Neural progenitor cell (in vitro differentiated cells): ENCODE measurements around the gene PCDHGB4. TPM values are rescaled to one million over a fixed set of nuclear protein-coding genes. Genes with fewer than 3 reads are reported as not detected.
"Not testable (repeated sequence)": the region's sequence is repeated elsewhere in the genome, so short reads cannot be mapped to it uniquely, and the experiment has no call there.

Experiments
- DNase-seq: peaks from one replicate; pipeline ENCODE4 v3.0.0-alpha.2; 2016; ENCODE audit warnings: low spot score
- H2AFZ ChIP-seq: fragments of 200-600 bp; sonication (generic); replicated peaks from 2 replicates; pipeline ENCODE4 v1.6.1; 2016; ENCODE audit warnings: antibody characterized with exemption
- H3F3A ChIP-seq: fragments of 200-600 bp; sonication (generic); 2 replicates; pipeline ENCODE4 v1.6.1; 2016; ENCODE audit warnings: antibody characterized with exemption, low read depth
- H3K27ac ChIP-seq: fragments of 200-600 bp; sonication (generic); 2 replicates; pipeline ENCODE4 v1.5.1; 2016; ENCODE audit warnings: mild to moderate bottlenecking
- H3K27me3 ChIP-seq: fragments of 200-600 bp; sonication (generic); 2 replicates; pipeline ENCODE4 v1.6.1; 2016; ENCODE audit warnings: mild to moderate bottlenecking, moderate library complexity
- H3K36me3 ChIP-seq: fragments of 200-600 bp; sonication (generic); 2 replicates; pipeline ENCODE4 v1.5.1; 2016
- H3K4me1 ChIP-seq: fragments of 200-600 bp; sonication (generic); 2 replicates; pipeline ENCODE4 v1.6.1; 2016; ENCODE audit warnings: mixed run types
- H3K4me2 ChIP-seq: fragments of 200-600 bp; sonication (generic); 2 replicates; pipeline ENCODE4 v1.6.1; 2016
- H3K4me3 ChIP-seq: fragments of 200-600 bp; sonication (generic); 2 replicates; pipeline ENCODE4 v1.5.1; 2016
- H3K79me2 ChIP-seq: fragments of 200-600 bp; sonication (generic); 2 replicates; pipeline ENCODE4 v1.6.1; 2016; ENCODE audit warnings: low read depth
- H3K9ac ChIP-seq: fragments of 200-600 bp; sonication (generic); 2 replicates; pipeline ENCODE4 v1.6.1; 2016
- H3K9me3 ChIP-seq: fragments of 200-600 bp; sonication (generic); 2 replicates; pipeline ENCODE4 v1.5.1; 2016; ENCODE audit warnings: low read depth
- H4K20me1 ChIP-seq: fragments of 200-600 bp; sonication (generic); 2 replicates; pipeline ENCODE4 v1.6.1; 2016; ENCODE audit warnings: low read depth
- H3K27ac Mint-ChIP-seq: 3 replicates; pipeline ENCODE4 v1.8.0; 2021; ENCODE audit warnings: mixed read lengths
- H3K27me3 Mint-ChIP-seq: 2 replicates; pipeline ENCODE4 v1.8.0; 2022; ENCODE audit warnings: low read depth, mild to moderate bottlenecking, inconsistent platforms, moderate library complexity, mixed read lengths; ENCODE audit not compliant: insufficient read depth
- H3K36me3 Mint-ChIP-seq: 3 replicates; pipeline ENCODE4 v1.8.0; 2021; ENCODE audit warnings: mixed read lengths
- H3K4me1 Mint-ChIP-seq: 3 replicates; pipeline ENCODE4 v1.8.0; 2021; ENCODE audit warnings: mixed read lengths
- H3K4me3 Mint-ChIP-seq: 3 replicates; pipeline ENCODE4 v1.8.0; 2021; ENCODE audit warnings: mild to moderate bottlenecking, moderate library complexity, mixed read lengths
- H3K9me3 Mint-ChIP-seq: 3 replicates; pipeline ENCODE4 v1.8.0; 2020; ENCODE audit warnings: mixed read lengths
- CTCF ChIP-seq: fragments of 200-600 bp; sonication (generic); IDR thresholded peaks from 2 replicates; pipeline ENCODE4 v1.5.1; 2017; ENCODE audit warnings: antibody characterized with exemption, mild to moderate bottlenecking
- EZH2 ChIP-seq: fragments of 200-600 bp; sonication (generic); IDR thresholded peaks from 2 replicates; pipeline ENCODE4 v1.6.1; 2017; ENCODE audit warnings: antibody characterized with exemption, mild to moderate bottlenecking, moderate library complexity
- EZH2phosphoT487 ChIP-seq: fragments of 200-600 bp; sonication (generic); IDR thresholded peaks from 2 replicates; pipeline ENCODE4 v1.6.1; 2017; ENCODE audit warnings: antibody characterized with exemption
- total RNA-seq: library from RNA; depleted of rRNA; stranded (reverse); fragments of >200 nt; gene quantifications from 2 replicates; pipeline ENCODE4 v1.2.3, GENCODE V29; 2015; ENCODE audit warnings: low replicate concordance

The PCDHGB4 gene
- total RNA-seq, 1 donor from 2014 or later, result 10.4 TPM

GRCh38 chr5:141412854-141413539 lies 25.5 kb downstream of the PCDHGB4 start, which contains the start of gene PCDHGA10:
Gene PCDHGA10, plus strand, starts transcription at chr5:141412987. Its CDS starts 189 bp downstream, at chr5:141413176.
- Mint-ChIP-seq H3K4me3 (peak within 1 kb of the TSS; percentile 77), H3K27ac (no peak within 1 kb of the TSS), H3K9me3 (peaks cover 84% of the 10 kb centered on the region), H3K36me3 (peaks cover 70% of the 10 kb centered on the region), H3K27me3 (peaks cover 19% of the 10 kb centered on the region), H3K4me1 (peaks cover 16% of the 10 kb centered on the region)
- H3K4me2 ChIP-seq, result no peak within 1 kb of the TSS
- H4K20me1 ChIP-seq, result no peaks in the 10 kb centered on the region
- no peaks in the 10 kb centered on the region for H3K79me2 ChIP-seq
- no peak within 1 kb of the TSS for H2AFZ ChIP-seq
- peaks cover 22% of the 10 kb centered on the region for H3F3A ChIP-seq
- TF ChIP-seq CTCF (peak; percentile 41), EZH2 (no peak)
- no peaks in the 10 kb centered on the region for H3K4me1 ChIP-seq
- H3K4me3 ChIP-seq, result peak within 1 kb of the TSS; percentile 17
- peaks cover 39% of the 10 kb centered on the region for H3K9me3 ChIP-seq
- no peak within 1 kb of the TSS for H3K27ac ChIP-seq
- DNase-seq, result peak; percentile 57
- H3K27me3 ChIP-seq, result peaks cover 8% of the 10 kb centered on the region
- H3K9ac ChIP-seq, result no peak within 1 kb of the TSS
- peaks cover 12% of the 10 kb centered on the region for H3K36me3 ChIP-seq

- TF ChIP-seq CTCF, result no peak
- TF ChIP-seq EZH2, result no peak
- no peak for TF ChIP-seq EZH2phosphoT487
- H3F3A ChIP-seq, result peaks cover 28% of the 10 kb centered on the region
- peaks cover 17% of the 10 kb centered on the region for H3K36me3 ChIP-seq
- Mint-ChIP-seq H3K4me1 (peaks cover 15% of the 10 kb centered on the region), H3K36me3 (peaks cover 72% of the 10 kb centered on the region), H3K27ac (no peak overlapping the region), H3K9me3 (peaks cover 84% of the 10 kb centered on the region), H3K4me3 (peak overlapping the region; percentile 77), H3K27me3 (peaks cover 21% of the 10 kb centered on the region)
- H2AFZ ChIP-seq, result no peak overlapping the region
- no peak for DNase-seq
- no peaks in the 10 kb centered on the region for H3K4me1 ChIP-seq
- no peaks in the 10 kb centered on the region for H4K20me1 ChIP-seq
- H3K4me3 ChIP-seq, result no peak overlapping the region
- peaks cover 41% of the 10 kb centered on the region for H3K9me3 ChIP-seq
- H3K27me3 ChIP-seq, result peaks cover 4% of the 10 kb centered on the region
- H3K9ac ChIP-seq, result no peak overlapping the region
- H3K4me2 ChIP-seq, result no peak overlapping the region
- peaks cover 5% of the 10 kb centered on the region for H3K79me2 ChIP-seq
- no peak overlapping the region for H3K27ac ChIP-seq
These were observed 26.1 kb downstream of the PCDHGB4 start for GRCh38 chr5:141413540-141414069.

GRCh38 chr5:141414548-141415274 lies 27.2 kb downstream of the PCDHGB4 start:
- peaks cover 11% of the 10 kb centered on the region for H3K4me1 Mint-ChIP-seq
- not testable (repeated sequence) for DNase-seq, H2AFZ ChIP-seq, H3K4me3 ChIP-seq, H3K4me1 ChIP-seq, H3K4me2 ChIP-seq, H3K27ac ChIP-seq, H3K27me3 ChIP-seq, H3K4me3 Mint-ChIP-seq, H3K27ac Mint-ChIP-seq, H4K20me1 ChIP-seq, H3K9ac ChIP-seq, H3K79me2 ChIP-seq
- Histone ChIP-seq H3K36me3 (peaks cover 23% of the 10 kb centered on the region), H3F3A (peaks cover 24% of the 10 kb centered on the region), H3K9me3 (peaks cover 42% of the 10 kb centered on the region)
- peaks cover 69% of the 10 kb centered on the region for H3K36me3 Mint-ChIP-seq
- peaks cover 81% of the 10 kb centered on the region for H3K9me3 Mint-ChIP-seq
- peaks cover 17% of the 10 kb centered on the region for H3K27me3 Mint-ChIP-seq

GRCh38 chr5:141415275-141415618 lies 27.7 kb downstream of the PCDHGB4 start:
- H3F3A ChIP-seq, result peaks cover 25% of the 10 kb centered on the region
- H3K4me3 ChIP-seq, H3K9ac ChIP-seq, H4K20me1 ChIP-seq, H3K4me1 Mint-ChIP-seq, H3K4me3 Mint-ChIP-seq, H2AFZ ChIP-seq, H3K27ac Mint-ChIP-seq, H3K4me1 ChIP-seq, H3K27me3 ChIP-seq, H3K79me2 ChIP-seq, DNase-seq, H3K4me2 ChIP-seq, H3K27ac ChIP-seq: not testable (repeated sequence)
- peaks cover 72% of the 10 kb centered on the region for H3K36me3 Mint-ChIP-seq
- H3K36me3 ChIP-seq, result peaks cover 23% of the 10 kb centered on the region
- H3K27me3 Mint-ChIP-seq, result peaks cover 18% of the 10 kb centered on the region
- H3K9me3 ChIP-seq, result peaks cover 45% of the 10 kb centered on the region
- peaks cover 82% of the 10 kb centered on the region for H3K9me3 Mint-ChIP-seq
